Measurements from ENCODE around the gene PARP1.
A peak's percentile ranks its signal among the peaks of the same experiment; 100 is the strongest.

Gene PARP1

DNA sequence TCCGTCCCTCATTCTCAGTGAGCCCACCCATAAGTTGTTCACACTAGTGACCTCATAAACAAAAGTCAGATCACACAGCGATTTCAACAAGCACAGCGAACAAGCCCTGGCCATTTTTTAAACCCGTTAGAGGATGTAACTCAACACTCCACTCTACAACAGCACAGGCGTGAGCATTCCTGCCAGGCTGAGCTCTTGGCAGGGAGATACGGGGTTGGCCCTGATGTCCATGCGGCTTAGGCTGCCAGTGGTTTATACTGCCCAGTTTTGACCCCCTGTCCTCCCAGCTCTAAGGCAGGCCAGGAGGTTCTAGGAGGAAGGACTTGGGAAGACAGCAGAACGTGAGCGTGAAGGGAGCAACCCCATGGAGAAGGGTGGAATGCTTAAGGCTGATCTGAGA, 35.0 kb downstream of the PARP1 start:
- no peak for DNase-seq

- no peak for DNase-seq
Observed at GRCh38 chr1:226371866-226372490, 35.9 kb downstream of the PARP1 start.

DNA sequence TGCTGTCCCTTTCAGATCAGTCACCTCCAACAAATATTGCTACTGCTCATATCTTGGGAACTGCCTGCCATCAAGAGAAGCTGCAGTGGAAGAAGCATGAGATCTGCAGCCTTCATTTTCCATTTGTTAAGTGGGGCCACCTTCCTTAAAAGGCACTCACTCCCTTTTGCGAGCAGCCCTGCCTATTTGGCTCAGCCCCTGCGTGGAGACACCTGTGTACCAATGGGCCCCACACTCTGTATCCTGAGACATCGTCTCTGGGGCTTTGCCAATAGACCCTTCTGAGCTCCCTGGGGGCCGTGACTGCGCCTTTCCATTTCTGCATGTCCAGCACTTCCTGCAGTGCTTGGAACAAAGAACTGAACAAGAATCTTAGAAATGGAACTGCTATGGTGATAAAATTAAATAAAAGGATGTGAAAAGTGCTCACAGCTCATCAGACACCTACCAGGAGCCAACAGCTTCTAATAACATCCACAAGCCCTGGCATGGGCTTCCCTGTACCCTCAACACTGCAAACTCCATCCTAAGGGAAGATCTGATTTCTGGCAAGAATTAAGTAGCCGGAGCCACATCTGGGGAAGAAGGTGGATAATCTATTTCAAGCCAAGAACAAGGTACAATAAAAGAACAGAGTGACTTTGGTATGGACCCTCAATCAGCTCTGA, 36.7 kb downstream of the PARP1 start:
- DNase-seq: no peak

DNA sequence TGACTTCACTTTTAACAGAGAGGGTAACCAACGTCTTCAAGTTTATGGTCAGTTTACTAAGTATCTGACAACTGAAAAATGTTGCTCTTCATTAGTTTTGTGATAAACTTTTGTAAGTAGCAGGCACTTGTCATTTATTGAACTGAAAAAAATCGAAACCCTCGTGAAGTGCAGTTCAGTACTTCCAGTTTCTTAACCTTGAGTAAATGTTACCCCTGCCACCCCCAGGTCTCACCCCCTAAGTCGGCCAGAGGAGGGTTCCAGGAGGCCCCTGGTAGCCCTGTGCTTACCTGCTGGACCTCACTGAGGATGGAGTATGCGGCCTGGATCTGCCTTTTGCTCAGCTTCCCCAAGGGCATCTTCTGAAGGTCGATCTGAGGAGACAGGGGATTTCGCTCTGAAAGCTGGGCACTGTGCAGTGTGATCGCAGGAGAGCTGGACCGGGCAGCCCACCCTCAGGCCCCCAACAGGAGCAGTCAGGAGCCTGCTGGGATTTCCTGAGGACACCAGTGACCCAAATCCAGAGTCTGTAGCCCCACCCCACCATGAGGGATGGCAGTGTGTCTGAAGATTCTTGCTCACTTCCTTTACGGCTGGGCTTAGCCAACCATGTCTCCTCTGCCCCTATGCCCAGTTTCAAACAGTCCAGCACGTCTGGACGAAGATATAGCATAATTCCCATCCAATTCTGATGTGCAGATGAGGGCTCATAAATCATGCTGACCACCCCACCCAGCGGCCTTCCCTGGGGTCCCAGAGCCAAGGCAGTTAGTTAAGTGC, 37.6 kb downstream of the PARP1 start:
- no peak for DNase-seq

DNA sequence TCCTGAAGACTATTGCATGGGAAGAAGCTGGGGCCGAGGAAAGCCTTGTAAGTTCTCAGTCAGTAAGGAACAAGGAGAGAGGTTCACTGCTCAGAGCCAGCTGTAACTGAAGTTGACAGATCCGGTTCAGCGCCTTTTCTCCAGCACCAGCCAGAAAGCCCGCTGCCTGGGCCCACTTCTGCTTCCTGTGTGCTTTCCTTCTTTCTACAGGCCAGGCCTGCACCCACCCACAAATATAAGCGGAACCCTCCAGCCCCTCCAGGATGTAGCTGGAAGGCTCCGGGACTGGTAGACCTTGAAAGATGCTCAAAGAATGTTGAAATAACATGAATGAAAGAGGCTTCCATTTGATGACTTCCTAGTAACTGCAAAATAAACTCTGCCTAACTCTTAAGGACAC, 38.8 kb downstream of the PARP1 start:
- DNase-seq: no peak

- DNase-seq: no peak
Observed at GRCh38 chr1:226366290-226366689, 41.6 kb downstream of the PARP1 start.

DNA sequence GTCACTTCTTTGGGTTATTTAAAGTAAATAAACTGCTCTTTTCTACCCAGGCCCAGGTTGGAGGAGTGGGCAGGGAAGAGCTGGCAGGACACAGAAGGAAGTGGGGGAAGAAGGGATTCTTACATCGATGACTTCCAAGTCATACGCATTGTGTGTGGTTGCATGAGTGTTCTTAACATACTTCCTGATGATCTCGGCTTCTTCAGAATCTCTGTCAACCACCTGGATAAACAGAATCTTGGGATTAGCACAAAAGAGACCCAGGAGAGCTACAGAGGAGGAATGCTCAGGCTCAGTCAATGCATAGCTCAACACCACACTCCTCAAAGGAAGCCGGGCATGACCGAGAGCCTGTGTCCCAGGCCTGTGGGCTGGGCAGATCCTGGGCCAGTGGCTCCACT, 42.1 kb downstream of the PARP1 start:
- no peak for DNase-seq

DNA sequence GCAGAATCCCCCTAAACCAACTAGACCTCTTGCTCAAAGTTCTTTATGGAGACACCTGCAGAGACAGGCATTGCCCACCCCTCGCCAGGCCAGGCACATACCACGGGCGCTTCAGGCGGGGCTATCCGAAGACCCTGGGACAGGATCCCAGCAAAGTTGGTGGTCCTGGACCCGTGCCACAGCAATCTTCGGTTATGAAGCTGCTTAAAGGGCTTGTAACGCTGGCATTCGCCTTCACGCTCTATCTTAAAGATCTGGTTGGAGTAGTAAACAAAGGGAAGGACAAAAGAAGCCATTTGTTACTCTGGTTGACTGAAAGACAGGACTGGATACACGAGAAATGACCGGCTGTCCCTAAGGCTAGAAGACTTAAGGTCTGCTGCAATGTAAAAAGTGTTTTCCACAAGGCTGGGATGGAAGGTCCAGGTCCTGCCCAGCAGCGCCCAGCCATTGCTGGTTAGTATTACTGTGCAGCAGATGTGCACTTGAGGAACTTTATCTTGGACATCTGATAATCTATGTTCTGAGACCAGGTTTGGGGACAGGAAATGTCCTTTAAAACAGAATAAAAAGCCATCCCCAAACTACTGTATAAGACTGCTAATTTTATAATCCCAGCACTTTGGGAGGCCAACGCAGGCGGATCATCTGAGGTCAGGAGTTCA, 42.9 kb downstream of the PARP1 start:
- DNase-seq: no peak

- DNase-seq: no peak
Observed at GRCh38 chr1:226364514-226364899, 43.4 kb downstream of the PARP1 start.

- no peak for DNase-seq
Observed at GRCh38 chr1:226363801-226364513, 43.9 kb downstream of the PARP1 start.

DNA sequence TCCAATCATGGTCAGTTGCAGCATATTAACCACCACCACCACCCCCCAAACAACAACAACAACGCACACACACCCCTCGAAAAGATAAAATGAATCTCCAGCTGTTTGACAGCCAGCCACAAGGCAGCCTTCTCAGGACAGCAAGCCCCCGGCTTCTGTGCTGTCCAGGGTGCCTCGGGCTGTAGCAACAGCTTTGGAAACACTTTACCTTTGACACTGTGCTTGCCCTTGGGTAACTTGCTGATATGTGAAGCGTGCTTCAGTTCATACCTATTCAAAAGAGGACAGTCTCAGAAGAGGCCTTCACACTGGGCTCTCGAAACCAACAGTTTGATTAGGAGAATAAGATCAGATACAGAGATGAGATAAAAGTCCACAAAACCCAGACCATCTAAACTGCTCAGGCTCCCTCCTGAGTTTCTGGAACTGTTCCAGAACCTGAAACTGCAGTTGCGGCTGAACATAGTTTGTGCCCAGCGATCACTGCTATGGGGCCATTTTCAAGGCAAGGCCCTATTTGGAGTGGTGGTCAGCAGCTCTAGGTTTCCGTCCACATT, 44.9 kb downstream of the PARP1 start:
- no peak for DNase-seq

- DNase-seq: no peak
Observed at GRCh38 chr1:226362361-226362760, 45.5 kb downstream of the PARP1 start.

DNA sequence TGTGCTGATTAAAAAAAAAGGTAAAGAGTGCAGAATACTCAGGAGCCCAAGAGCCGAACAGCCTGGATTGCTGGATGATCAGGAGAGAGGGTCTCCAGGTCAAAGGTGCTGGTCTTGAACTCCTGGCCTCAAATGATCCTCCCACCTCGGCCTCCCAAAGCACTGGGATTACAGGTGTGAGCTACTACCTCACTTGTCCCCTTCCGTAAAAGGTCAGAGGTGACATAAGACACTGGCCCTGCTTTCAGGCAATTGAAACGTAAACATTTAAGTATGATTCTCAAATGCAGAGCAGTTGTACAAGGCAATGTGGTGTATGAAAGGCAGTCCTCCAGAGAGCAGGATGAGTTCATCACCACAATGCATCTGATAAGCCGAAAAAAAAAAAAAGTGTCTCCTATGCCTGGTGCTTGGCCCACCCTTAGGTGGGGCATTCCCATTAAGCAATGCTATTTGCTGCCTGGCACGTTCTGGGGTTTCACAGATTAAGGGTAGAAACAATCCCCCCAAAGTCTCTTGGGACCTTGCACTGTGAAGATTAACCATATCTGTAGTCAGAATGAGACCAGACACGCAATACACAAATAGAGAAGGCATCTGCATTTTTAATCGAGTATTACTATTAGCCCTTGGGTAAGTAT, 47.7 kb downstream of the PARP1 start:
- no peak for DNase-seq

DNA sequence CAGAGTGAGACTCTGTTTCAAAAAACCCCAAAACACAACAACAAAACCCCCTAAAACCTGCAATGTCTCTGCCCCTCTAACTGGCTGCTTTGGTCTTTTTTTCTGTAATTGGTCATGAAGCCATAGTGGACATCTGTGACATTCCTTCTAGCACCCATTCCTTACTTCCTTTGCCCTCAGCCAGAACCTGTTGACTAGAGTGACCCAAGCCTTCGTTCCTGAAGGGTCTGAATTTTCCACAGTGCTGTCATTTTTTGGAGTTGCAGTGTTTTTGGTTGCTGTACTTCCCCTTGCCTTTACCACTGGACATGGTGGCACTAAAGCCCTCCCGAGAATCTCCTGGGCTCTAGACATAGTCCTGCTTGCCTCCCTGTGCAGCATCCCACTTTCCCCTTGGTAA, 50.5 kb downstream of the PARP1 start:
- DNase-seq: no peak

DNA sequence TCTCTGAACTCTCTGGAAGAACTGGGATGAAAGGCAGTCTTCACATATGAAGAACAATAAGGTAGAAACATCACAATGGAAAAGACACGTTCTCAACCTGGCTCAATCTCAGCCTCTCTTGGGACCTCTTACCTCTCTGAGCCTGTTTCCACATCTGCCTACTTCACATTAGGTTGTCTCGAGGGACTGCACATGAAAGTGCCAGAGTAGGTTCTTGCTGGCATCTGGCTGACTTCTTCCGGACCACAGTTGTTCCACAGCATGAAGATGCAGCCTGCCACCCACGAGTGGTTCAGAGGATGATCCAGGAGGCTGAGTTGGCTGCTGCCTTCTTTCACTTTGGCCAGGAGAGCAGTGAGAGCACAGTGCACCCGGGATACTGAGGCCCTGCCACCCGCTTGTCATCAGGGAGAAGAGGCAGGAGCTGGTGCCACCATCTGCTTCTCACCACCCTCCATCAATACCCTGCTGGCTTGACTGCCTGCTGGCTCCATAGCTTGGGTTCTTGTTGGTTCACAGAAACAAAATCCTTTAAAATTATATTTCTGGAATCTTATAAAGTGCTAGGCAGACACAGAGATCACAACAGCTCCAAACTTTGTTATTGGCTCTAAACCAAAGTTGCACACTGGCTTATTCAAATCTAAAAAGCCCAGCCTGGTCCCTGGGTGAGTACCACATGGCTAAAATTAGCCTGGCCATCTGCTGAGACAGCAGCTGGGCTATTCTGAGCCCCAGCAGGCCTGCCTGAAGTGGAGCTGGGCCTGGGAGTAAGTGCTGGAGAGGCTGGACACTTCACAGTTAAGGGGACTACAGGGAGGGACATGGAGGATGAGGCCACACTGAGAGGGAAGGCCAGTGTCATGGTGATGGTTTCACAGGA, 52.0 kb downstream of the PARP1 start:
- DNase-seq: peak; percentile 16

DNA sequence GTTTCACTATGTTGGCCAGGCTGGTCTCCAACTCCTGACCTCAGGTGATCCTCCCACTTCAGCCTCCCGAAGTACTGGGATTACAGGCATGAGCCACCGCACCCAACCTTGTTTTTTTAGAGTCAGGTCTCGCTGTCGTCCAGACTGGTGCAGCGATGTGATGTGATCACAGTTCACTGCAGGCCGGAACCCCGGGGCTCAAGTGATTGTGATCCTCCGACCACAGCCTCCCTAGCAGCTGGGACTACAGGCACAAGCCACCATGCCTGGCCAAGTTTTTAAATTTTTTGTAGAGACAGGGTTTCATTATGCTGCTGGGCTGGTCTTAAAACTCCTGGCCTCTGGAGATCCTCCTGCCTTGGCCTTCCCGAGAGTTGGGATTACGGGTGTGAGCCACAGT, 52.9 kb downstream of the PARP1 start:
- no peak for DNase-seq

DNA sequence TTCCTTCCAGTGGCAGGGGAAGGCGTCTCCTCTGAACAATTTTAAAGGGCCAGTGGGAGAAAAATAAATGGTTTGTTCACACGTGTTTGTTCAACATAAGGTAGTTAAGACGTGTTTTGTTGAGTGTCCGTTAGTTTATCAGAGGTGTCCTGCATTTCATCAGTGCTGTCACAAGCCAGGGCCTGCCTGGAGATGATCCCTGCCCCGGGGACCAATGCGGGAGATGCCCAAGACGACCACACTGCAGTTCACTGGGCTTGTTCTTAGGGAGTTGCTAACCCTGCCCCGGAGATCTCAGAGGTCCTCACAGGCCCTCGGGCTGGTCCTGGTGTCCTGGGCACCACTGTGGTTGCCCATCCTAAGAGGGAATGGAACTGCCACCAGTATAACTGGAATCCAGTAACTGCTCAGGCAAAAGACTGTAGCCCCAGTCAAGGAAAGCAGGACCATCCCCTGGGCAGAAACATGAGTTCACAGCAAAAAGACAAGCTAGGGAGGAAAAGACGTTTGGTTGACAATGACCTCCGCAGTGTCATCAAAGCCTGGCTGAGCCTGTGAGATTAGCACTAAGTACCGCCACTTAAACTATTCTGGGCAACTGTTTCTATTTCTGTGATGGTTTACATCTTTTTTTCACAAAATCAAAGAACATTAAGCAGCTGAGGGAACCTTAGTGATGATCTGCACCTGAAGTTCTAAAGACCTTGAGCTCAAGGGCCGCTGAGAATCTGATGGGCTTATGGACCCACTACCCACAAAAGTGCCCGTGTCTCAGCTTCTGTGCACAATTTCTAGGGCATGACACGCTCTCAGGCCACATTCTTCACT, 54.0 kb downstream of the PARP1 start:
- no peak for DNase-seq

- no peak for DNase-seq
Observed at GRCh38 chr1:226351709-226352108, 56.2 kb downstream of the PARP1 start.

- no peak for DNase-seq
Observed at GRCh38 chr1:226350519-226350865, 57.4 kb downstream of the PARP1 start.

DNA sequence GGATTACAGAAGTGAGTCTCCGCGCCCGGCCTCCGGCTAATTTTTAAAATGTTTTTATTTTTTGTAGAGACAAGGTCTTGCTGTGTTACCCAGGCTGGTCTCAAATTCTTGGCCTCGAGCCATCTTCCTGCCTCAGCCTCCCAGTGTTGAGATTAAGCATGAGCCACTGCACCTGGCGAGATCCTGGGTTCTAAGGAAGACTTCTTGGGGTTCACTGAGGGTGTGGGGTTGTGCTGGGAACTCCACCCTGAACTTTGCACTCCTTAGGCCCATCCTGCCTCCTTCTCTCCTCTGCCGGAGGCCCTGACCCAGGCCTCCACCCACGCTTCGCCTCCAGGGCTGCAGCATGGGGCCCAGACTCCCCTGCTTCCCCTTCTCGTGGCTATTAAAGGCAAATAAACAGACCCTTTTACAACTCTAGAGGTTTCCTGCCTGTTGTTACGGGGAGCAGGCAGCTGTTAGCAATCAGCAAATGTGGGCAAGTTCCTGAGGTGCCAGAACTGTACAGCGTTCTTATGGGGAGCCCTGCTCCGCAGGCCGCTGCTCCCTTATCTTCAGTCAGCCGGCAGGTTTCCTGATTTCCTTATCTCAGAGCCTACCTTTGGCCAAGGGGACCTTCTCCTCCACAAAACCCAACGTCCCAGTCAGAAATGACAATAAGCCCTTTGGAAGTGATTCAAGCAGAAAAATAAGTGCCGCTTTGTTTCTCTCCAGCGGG, 57.9 kb downstream of the PARP1 start:
- peak; percentile 26 for DNase-seq

Data from NCI-H146 (cell line).